ENCODE results near the gene PTPRQ. TPM values are rescaled to one million over a fixed set of nuclear protein-coding genes. Genes with fewer than 3 reads are reported as not detected.

PTPRQ gene
- total and polyA plus RNA-seq, 2 of the 8 experiments (the other 6 are each of a cell fraction or from before 2014, with no cell fraction given): not detected

DNA sequence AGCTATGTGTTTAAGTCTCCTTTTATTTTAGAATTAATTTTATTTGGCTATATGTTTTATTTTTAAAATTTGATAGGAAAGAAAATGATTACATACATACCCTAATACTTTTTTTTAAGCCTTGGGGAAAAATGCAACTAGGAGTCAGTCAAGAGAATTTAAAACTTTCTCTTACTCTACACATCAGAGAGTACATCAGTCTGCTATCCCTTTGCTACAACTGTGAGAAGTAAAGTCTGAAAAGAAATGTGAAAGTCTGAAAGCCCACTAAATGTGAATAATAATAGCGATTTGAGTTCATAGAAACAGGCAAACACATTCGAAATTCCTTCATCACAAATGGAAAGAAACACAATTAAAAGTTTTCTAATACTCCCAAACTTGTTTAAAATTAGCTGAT, 95.0 kb downstream of the PTPRQ start (continued):
- TF ChIP-seq, protein P1, sequence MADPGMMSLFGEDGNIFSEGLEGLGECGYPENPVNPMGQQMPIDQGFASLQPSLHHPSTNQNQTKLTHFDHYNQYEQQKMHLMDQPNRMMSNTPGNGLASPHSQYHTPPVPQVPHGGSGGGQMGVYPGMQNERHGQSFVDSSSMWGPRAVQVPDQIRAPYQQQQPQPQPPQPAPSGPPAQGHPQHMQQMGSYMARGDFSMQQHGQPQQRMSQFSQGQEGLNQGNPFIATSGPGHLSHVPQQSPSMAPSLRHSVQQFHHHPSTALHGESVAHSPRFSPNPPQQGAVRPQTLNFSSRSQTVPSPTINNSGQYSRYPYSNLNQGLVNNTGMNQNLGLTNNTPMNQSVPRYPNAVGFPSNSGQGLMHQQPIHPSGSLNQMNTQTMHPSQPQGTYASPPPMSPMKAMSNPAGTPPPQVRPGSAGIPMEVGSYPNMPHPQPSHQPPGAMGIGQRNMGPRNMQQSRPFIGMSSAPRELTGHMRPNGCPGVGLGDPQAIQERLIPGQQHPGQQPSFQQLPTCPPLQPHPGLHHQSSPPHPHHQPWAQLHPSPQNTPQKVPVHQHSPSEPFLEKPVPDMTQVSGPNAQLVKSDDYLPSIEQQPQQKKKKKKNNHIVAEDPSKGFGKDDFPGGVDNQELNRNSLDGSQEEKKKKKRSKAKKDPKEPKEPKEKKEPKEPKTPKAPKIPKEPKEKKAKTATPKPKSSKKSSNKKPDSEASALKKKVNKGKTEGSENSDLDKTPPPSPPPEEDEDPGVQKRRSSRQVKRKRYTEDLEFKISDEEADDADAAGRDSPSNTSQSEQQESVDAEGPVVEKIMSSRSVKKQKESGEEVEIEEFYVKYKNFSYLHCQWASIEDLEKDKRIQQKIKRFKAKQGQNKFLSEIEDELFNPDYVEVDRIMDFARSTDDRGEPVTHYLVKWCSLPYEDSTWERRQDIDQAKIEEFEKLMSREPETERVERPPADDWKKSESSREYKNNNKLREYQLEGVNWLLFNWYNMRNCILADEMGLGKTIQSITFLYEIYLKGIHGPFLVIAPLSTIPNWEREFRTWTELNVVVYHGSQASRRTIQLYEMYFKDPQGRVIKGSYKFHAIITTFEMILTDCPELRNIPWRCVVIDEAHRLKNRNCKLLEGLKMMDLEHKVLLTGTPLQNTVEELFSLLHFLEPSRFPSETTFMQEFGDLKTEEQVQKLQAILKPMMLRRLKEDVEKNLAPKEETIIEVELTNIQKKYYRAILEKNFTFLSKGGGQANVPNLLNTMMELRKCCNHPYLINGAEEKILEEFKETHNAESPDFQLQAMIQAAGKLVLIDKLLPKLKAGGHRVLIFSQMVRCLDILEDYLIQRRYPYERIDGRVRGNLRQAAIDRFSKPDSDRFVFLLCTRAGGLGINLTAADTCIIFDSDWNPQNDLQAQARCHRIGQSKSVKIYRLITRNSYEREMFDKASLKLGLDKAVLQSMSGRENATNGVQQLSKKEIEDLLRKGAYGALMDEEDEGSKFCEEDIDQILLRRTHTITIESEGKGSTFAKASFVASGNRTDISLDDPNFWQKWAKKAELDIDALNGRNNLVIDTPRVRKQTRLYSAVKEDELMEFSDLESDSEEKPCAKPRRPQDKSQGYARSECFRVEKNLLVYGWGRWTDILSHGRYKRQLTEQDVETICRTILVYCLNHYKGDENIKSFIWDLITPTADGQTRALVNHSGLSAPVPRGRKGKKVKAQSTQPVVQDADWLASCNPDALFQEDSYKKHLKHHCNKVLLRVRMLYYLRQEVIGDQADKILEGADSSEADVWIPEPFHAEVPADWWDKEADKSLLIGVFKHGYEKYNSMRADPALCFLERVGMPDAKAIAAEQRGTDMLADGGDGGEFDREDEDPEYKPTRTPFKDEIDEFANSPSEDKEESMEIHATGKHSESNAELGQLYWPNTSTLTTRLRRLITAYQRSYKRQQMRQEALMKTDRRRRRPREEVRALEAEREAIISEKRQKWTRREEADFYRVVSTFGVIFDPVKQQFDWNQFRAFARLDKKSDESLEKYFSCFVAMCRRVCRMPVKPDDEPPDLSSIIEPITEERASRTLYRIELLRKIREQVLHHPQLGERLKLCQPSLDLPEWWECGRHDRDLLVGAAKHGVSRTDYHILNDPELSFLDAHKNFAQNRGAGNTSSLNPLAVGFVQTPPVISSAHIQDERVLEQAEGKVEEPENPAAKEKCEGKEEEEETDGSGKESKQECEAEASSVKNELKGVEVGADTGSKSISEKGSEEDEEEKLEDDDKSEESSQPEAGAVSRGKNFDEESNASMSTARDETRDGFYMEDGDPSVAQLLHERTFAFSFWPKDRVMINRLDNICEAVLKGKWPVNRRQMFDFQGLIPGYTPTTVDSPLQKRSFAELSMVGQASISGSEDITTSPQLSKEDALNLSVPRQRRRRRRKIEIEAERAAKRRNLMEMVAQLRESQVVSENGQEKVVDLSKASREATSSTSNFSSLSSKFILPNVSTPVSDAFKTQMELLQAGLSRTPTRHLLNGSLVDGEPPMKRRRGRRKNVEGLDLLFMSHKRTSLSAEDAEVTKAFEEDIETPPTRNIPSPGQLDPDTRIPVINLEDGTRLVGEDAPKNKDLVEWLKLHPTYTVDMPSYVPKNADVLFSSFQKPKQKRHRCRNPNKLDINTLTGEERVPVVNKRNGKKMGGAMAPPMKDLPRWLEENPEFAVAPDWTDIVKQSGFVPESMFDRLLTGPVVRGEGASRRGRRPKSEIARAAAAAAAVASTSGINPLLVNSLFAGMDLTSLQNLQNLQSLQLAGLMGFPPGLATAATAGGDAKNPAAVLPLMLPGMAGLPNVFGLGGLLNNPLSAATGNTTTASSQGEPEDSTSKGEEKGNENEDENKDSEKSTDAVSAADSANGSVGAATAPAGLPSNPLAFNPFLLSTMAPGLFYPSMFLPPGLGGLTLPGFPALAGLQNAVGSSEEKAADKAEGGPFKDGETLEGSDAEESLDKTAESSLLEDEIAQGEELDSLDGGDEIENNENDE (IDR thresholded peaks at IDR 0.05; ENCODE audit: insufficient replicate concordance, low read length): peak; percentile 17
- no peak for TF ChIP-seq TAF7 (optimal IDR thresholded peaks at IDR 0.05; ENCODE audit: borderline replicate concordance, low read depth, low read length)

Measured in H1 (cell line).